Endothelial cell of umbilical vein (primary cell): ENCODE results near the gene TNFRSF8. TPM values are rescaled to one million over a fixed set of nuclear protein-coding genes. Genes with fewer than 3 reads are reported as not detected.
A peak's percentile ranks its signal among the peaks of the same experiment; 100 is the strongest.

Experiments
- Bru-seq: library from RNA; stranded (reverse); fragments of 400-500 nt; gene quantifications from one replicate; lab custom pipeline; 2021; lab: Mats Ljungman, UMichigan
- BruChase-seq, 2 experiments: library from RNA; stranded (reverse); fragments of 400-500 nt; gene quantifications; one replicate each; lab custom pipeline; 2021; lab: Mats Ljungman, UMichigan
- BruUV-seq: library from RNA; stranded (reverse); fragments of 400-500 nt; replicated peaks from 2 replicates; lab custom pipeline; 2021; lab: Mats Ljungman, UMichigan
- CTCF ChIA-PET: fragments of 300-600, 350-600 bp; sonication (Branson Sonifier 250); formaldehyde crosslinking; loops from one replicate; lab custom pipeline; 2021; ENCODE audit warnings: antibody characterized with exemption, inconsistent platforms; lab: Charles Lee
- POLR2A ChIA-PET: fragments of 300-600, 350-600 bp; sonication (Branson Sonifier 250); formaldehyde crosslinking; loops from one replicate; lab custom pipeline; 2021; ENCODE audit warnings: antibody characterized with exemption, inconsistent platforms; lab: Charles Lee
- DNase-seq: peaks from one replicate; pipeline ENCODE4 v3.0.0-alpha.2; 2011; ENCODE audit warnings: low read depth, low spot score
- FAIRE-seq: peaks from 2 replicates; lab custom pipeline; 2011; peaks lifted over from hg19 to GRCh38; lab: Jason Lieb, UNC
- H2AFZ ChIP-seq: 2 replicates; pipeline ENCODE4 v1.6.0; 2012; ENCODE audit warnings: low read depth, low read length, control low read depth, inconsistent platforms
- H3K27ac ChIP-seq: 2 replicates; pipeline ENCODE4 v1.5.1; 2011; ENCODE audit warnings: low read depth, mild to moderate bottlenecking, control low read depth, low read length, moderate library complexity; ENCODE audit not compliant: insufficient read depth
- H3K27me3 ChIP-seq, 2 experiments: 2 replicates each; pipeline versions ENCODE4 v1.6.0 to v1.6.1; 2011; ENCODE audit warnings: low read length in 2 of 2, mixed read lengths in 1 of 2; ENCODE audit not compliant: control insufficient read depth in 2 of 2, insufficient read depth in 2 of 2
- H3K36me3 ChIP-seq, 2 experiments: 2 replicates in 1 of 2; 3 replicates in 1 of 2; pipeline ENCODE4 v1.5.1; 2011; ENCODE audit warnings: low read length in 2 of 2, mild to moderate bottlenecking in 1 of 2, moderate library complexity in 1 of 2; ENCODE audit not compliant: control insufficient read depth in 2 of 2, insufficient read depth in 2 of 2; ENCODE audit errors: extremely low read depth in 1 of 2
- H3K4me1 ChIP-seq: 3 replicates; pipeline ENCODE4 v1.5.1; 2011; ENCODE audit warnings: mild to moderate bottlenecking, low read length; ENCODE audit not compliant: control insufficient read depth, insufficient read depth; ENCODE audit errors: extremely low read depth
- H3K4me2 ChIP-seq: 2 replicates; pipeline ENCODE4 v1.6.1; 2011; ENCODE audit warnings: low read length, control low read depth, mixed read lengths; ENCODE audit not compliant: insufficient read depth
- H3K4me3 ChIP-seq, 3 experiments: fragments of 200-600 bp in 1 of 3; sonication (generic), shearing (Covaris generic) in 1 of 3; replicated peaks in 1 of 3; 2 replicates each; pipeline ENCODE4 v1.5.1; 2011 to 2016; ENCODE audit warnings: control low read depth in 3 of 3, low read length in 3 of 3, mild to moderate bottlenecking in 2 of 3, inconsistent platforms in 1 of 3, low read depth in 1 of 3, moderate library complexity in 1 of 3; ENCODE audit not compliant: insufficient read depth in 1 of 3
- H3K79me2 ChIP-seq: 2 replicates; pipeline ENCODE4 v1.6.0; 2012; ENCODE audit warnings: low read length, inconsistent platforms; ENCODE audit not compliant: control insufficient read depth, insufficient read depth
- H3K9ac ChIP-seq: replicated peaks from 2 replicates; pipeline ENCODE3; 2011; ENCODE audit warnings: low read length, control low read depth; ENCODE audit not compliant: insufficient read depth; ENCODE audit errors: extremely low read depth
- H3K9me1 ChIP-seq: replicated peaks from 3 replicates; pipeline ENCODE4 v1.6.0; 2011; ENCODE audit warnings: mild to moderate bottlenecking, low read length; ENCODE audit not compliant: control insufficient read depth, insufficient read depth; ENCODE audit errors: extremely low read depth
- H3K9me3 ChIP-seq: replicated peaks from 2 replicates; pipeline ENCODE4 v1.5.1; 2012; ENCODE audit warnings: low read length, inconsistent platforms; ENCODE audit not compliant: control insufficient read depth, insufficient read depth
- H4K20me1 ChIP-seq: replicated peaks from 2 replicates; pipeline ENCODE3; 2011; ENCODE audit warnings: mild to moderate bottlenecking, low read length; ENCODE audit not compliant: control insufficient read depth, insufficient read depth; ENCODE audit errors: extremely low read depth
- EZH2 ChIP-seq: IDR thresholded peaks from 2 replicates; pipeline ENCODE4 v1.6.1; 2012; ENCODE audit warnings: borderline replicate concordance, low read depth, mild to moderate bottlenecking, moderate library complexity, low read length, inconsistent platforms; ENCODE audit not compliant: severe bottlenecking
- FOS ChIP-seq: IDR thresholded peaks from 2 replicates; pipeline ENCODE4 v1.6.1; 2011; ENCODE audit warnings: mild to moderate bottlenecking, low read length, moderate library complexity, borderline replicate concordance; ENCODE audit not compliant: insufficient read depth
- JUN ChIP-seq: IDR thresholded peaks from 2 replicates; pipeline ENCODE4 v1.6.1; 2011; ENCODE audit warnings: borderline replicate concordance, low read depth; ENCODE audit not compliant: insufficient read length, insufficient read depth
- dilution Hi-C: fragments of 300-500 bp; cut with MboI; formaldehyde crosslinking; loops from one replicate; pipeline ENCODE4 v1.15.0; 2019; ENCODE audit warnings: low sequenced_read_pairs; ENCODE audit not compliant: extremely low pct_ligation_motif_present
- intact Hi-C: fragments of 100-400 bp; cut with micrococcal nuclease; formaldehyde crosslinking; loops from one replicate; pipeline ENCODE4 v1.10.0; 2022
- long read RNA-seq: library from polyadenylated mRNA; stranded (forward); transcript quantifications from one replicate; pipeline ENCODE4 v2.0.0, GENCODE V29; 2021
- polyA minus RNA-seq, 3 experiments: library from RNA; depleted of rRNA, polyadenylated mRNA; stranded (reverse); fragments of >200 nt; gene quantifications; 1 replicate in 1 of 3; 2 replicates in 2 of 3; pipeline ENCODE4 v1.2.3, GENCODE V29; 2011
- polyA plus RNA-seq, 4 experiments: library from polyadenylated mRNA; depleted of rRNA in 3 of 4; stranded (reverse) in 3 of 4; unstranded in 1 of 4; fragments of >200 nt; gene quantifications; 2 replicates each; pipeline versions ENCODE4 v1.2.1 to v1.2.3, GENCODE V29; 2011 to 2012; ENCODE audit warnings: missing spikeins in 1 of 4
- total RNA-seq: library from RNA; stranded (reverse); gene quantifications from 2 replicates; pipeline ENCODE4 v1.2.3, GENCODE V29; 2021

The TNFRSF8 gene
- total RNA-seq = not detected in 2 replicates
- 0.35 and 0.47 TPM in 2 replicates for polyA plus RNA-seq
- polyA plus RNA-seq (2011; cell fraction: cytosol; rRNA removed) = 0.23 and 0.37 TPM in 2 replicates
- polyA plus RNA-seq (2011; cell fraction: nucleus; rRNA removed) = 0.27 and 0.45 TPM in 2 replicates
- 0.07 and 0.08 TPM in 2 replicates for polyA plus RNA-seq (2012)
- polyA minus RNA-seq = 0.17 and 0.45 TPM in 2 replicates
- not detected for polyA minus RNA-seq (2011; cell fraction: cytosol; rRNA and poly(A)+ RNA removed)
- 0.19 and 0.24 TPM in 2 replicates for polyA minus RNA-seq (2011; cell fraction: nucleus; rRNA and poly(A)+ RNA removed)
- Bru-seq, nascent RNA = not detected
- percentile 3 among the genes with signal in this experiment for BruChase-seq, experiment 1, labeled RNA remaining after a 6-hour chase
- BruChase-seq, experiment 2, labeled RNA remaining after a 2-hour chase = percentile 3 among the genes with signal in this experiment
- long read RNA-seq = 0 reads

DNA sequence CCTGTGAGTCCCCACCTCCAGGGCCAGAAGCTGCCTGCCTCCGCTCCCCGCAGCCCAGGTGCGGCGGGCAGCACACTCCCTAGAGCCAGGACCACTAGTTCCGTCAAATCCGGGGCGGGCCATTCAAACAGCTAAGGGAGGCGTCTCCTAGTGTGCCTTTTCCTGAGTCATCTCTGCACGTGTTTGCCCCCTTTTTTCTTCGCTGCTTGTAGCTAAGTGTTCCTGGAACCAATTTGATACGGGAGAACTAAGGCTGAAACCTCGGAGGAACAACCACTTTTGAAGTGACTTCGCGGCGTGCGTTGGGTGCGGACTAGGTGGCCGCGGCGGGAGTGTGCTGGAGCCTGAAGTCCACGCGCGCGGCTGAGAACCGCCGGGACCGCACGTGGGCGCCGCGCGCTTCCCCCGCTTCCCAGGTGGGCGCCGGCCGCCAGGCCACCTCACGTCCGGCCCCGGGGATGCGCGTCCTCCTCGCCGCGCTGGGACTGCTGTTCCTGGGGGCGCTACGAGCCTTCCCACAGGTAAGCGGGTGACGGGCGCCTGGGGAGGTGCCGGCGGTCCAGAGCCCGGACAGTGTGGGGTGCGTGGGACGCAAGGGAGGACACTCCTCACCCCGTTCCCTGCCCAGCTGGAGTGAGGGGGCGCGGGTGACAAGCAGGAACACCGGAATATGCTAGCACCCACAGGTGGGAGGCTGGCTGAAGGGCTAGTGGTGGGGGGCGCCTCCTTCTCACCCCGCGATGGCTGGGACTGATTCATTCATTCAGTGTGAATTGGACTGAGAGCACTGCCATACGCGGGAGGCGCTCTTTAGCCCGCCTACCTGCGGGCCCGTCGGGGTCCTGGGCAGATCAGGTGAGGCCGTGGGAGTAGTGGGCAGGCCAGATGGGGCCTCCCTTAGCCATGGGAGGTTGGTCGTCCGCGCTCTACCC, at the start of gene TNFRSF8:
Gene TNFRSF8, plus strand, starts transcription at position 163 of the 932 bp plus-strand sequence. Its CDS starts 296 bp downstream, at position 459.
- no peak for DNase-seq
- Histone ChIP-seq H3K9ac (no peak within 1 kb of the TSS), H3K4me2 (no peak within 1 kb of the TSS), H4K20me1 (no peaks in the 10 kb centered on the region), H3K4me3 (no peak within 1 kb of the TSS), H3K4me1 (no peaks in the 10 kb centered on the region), H3K9me1 (no peaks in the 10 kb centered on the region), H3K79me2 (no peaks in the 10 kb centered on the region), H3K36me3 (no peaks in the 10 kb centered on the region), H3K27me3 (peaks cover 34 to 38% of the 10 kb centered on the region in 2 experiments), H2AFZ (no peak within 1 kb of the TSS), H3K9me3 (no peaks in the 10 kb centered on the region), H3K27ac (no peak within 1 kb of the TSS)
- intact Hi-C loops (no loop called here), dilution Hi-C loops (no loop called here)
- no TSS peak for BruUV-seq
- FAIRE-seq = no peak
- TF ChIP-seq JUN = no peak
- no peak for TF ChIP-seq FOS
- peak; percentile 88 for TF ChIP-seq EZH2
- POLR2A ChIA-PET = no interaction called here
- CTCF ChIA-PET = interaction anchor here (1.5 kb wide), 1 partner anchor 16 kb away, joined by 8 read pairs; no protein-coding TSS in a partner anchor
